ENCODE results near the gene HS6ST3. TPM values are rescaled to one million over a fixed set of nuclear protein-coding genes. Genes with fewer than 3 reads are reported as not detected.

Gene HS6ST3
- total and polyA plus RNA-seq, 2 of the 13 experiments (the other 11 are each of a cell fraction or from before 2014, with no cell fraction given), result not detected

GRCh38 chr13:96720446-96720845, 630.5 kb downstream of the HS6ST3 start:
- BruUV-seq (replicated peaks), result no TSS peak

GRCh38 chr13:96726651-96727050, 636.7 kb downstream of the HS6ST3 start:
- no peaks in the 10 kb centered on the region for H4K20me1 ChIP-seq (ENCODE audit: insufficient read depth, low read length)
- TF ChIP-seq ZNF317 (CRISPR knock-in tag; IDR thresholded peaks at IDR 0.05) (peak; percentile 95), ZNF580 (CRISPR knock-in tag; IDR thresholded peaks at IDR 0.05; ENCODE audit: borderline replicate concordance, low read depth) (no peak), ZNF800 (CRISPR knock-in tag; IDR thresholded peaks at IDR 0.05) (no peak), ZNF337 (CRISPR knock-in tag; IDR thresholded peaks at IDR 0.05; ENCODE audit: borderline replicate concordance, low read depth) (no peak), GATAD2A (CRISPR knock-in tag; IDR thresholded peaks at IDR 0.05) (no peak)
- no peaks in the 10 kb centered on the region for H3K36me3 ChIP-seq (replicated peaks in 1 of 2; ENCODE audit: control insufficient read depth in 1 of 2, insufficient read depth in 2 of 2, low read length in 2 of 2)
- intact Hi-C loops (cut with micrococcal nuclease; ENCODE audit: unreplicated experiment) (no loop called here), in situ Hi-C loops (cut with HindIII; ENCODE audit: extremely low pct_ligation_motif_present, low pct_unique_long_range_greater_than_20kb) (no loop called here)
- H3K9me3 ChIP-seq (ENCODE audit: low read length), result peaks cover 5% of the 10 kb centered on the region
- H3K27ac ChIP-seq (ENCODE audit: extremely low read length, insufficient read depth, low read length), result no peak overlapping the region
- no peak for ATAC-seq
- H3K4me1 ChIP-seq (ENCODE audit: insufficient read depth, low read length), result no peaks in the 10 kb centered on the region
- POLR2A ChIA-PET, result no interaction called here
- no peak overlapping the region for H3K4me2 ChIP-seq (ENCODE audit: low read depth, low read length)
- CTCF ChIA-PET (ENCODE audit: low intra/inter-chr PET ratio, low total read pairs), result no interaction called here
- no peak overlapping the region for H3K4me3 ChIP-seq (replicated peaks in 1 of 3; ENCODE audit: insufficient read depth in 1 of 3, low read depth in 2 of 3, low read length in 3 of 3)
- no peak for FAIRE-seq
- no TSS peak for BruUV-seq (replicated peaks)
- no peak overlapping the region for H2AFZ ChIP-seq (ENCODE audit: low read length)
- no peak for DNase-seq (ENCODE audit: low spot score)
- no peaks in the 10 kb centered on the region; a peak in 1 of 5 replicates for H3K27me3 ChIP-seq (ENCODE audit: control insufficient read depth in 1 of 2, insufficient read depth in 2 of 2, low read length in 2 of 2)
- no peaks in the 10 kb centered on the region for H3K79me2 ChIP-seq (ENCODE audit: insufficient read depth, low read length)
- no peak overlapping the region for H3K9ac ChIP-seq (ENCODE audit: insufficient read depth, low read depth, low read length)

More at GRCh38 chr13:96720446-96720845, 630.5 kb downstream of the HS6ST3 start:
- Histone ChIP-seq H3K27ac (ENCODE audit: extremely low read length, insufficient read depth, low read length) (no peak overlapping the region), H3K27me3 (ENCODE audit: control insufficient read depth in 1 of 2, insufficient read depth in 2 of 2, low read length in 2 of 2) (no peaks in the 10 kb centered on the region), H3K79me2 (ENCODE audit: insufficient read depth, low read length) (no peaks in the 10 kb centered on the region), H3K36me3 (replicated peaks in 1 of 2; ENCODE audit: control insufficient read depth in 1 of 2, insufficient read depth in 2 of 2, low read length in 2 of 2) (no peaks in the 10 kb centered on the region), H4K20me1 (ENCODE audit: insufficient read depth, low read length) (no peaks in the 10 kb centered on the region), H3K4me1 (ENCODE audit: insufficient read depth, low read length) (no peaks in the 10 kb centered on the region), H3K9ac (ENCODE audit: insufficient read depth, low read depth, low read length) (no peak overlapping the region), H3K4me3 (replicated peaks in 1 of 3; ENCODE audit: insufficient read depth in 1 of 3, low read depth in 2 of 3, low read length in 3 of 3) (no peak overlapping the region), H3K9me3 (ENCODE audit: low read length) (no peaks in the 10 kb centered on the region), H2AFZ (ENCODE audit: low read length) (no peak overlapping the region), H3K4me2 (ENCODE audit: low read depth, low read length) (no peak overlapping the region)
- DNase-seq (ENCODE audit: low spot score) (no peak), ATAC-seq (no peak), FAIRE-seq (no peak)
- 40% methylated on average over 4 of the region's 4 CpGs for WGBS (ENCODE audit: low lambda C conversion rate)
- in situ Hi-C loops (cut with HindIII; ENCODE audit: extremely low pct_ligation_motif_present, low pct_unique_long_range_greater_than_20kb) (no loop called here), intact Hi-C loops (cut with micrococcal nuclease; ENCODE audit: unreplicated experiment) (no loop called here)
- TF ChIP-seq GPN1 (CRISPR knock-in tag; IDR thresholded peaks at IDR 0.05; ENCODE audit: borderline replicate concordance), result no peak
- CTCF ChIA-PET (ENCODE audit: low intra/inter-chr PET ratio, low total read pairs), result no interaction called here
- POLR2A ChIA-PET, result no interaction called here
